HG03159 (cell line): ENCODE data around the gene TXNDC17.
"Not testable (repeated sequence)": the region's sequence is repeated elsewhere in the genome, so short reads cannot be mapped to it uniquely, and the experiment has no call there.

Experiments
- ATAC-seq: cut with Tn5 transposase; IDR thresholded peaks from one replicate; pipeline ENCODE4 v1.9.1; 2021; ENCODE audit warnings: mild to moderate bottlenecking, moderate library complexity; ENCODE audit not compliant: unreplicated experiment

TXNDC17 gene

GRCh38 chr17:6682339-6682738 is 41.5 kb downstream of the TXNDC17 start:
- no peak for ATAC-seq

- no peak for ATAC-seq
Observed at GRCh38 chr17:6683081-6683684, 42.3 kb downstream of the TXNDC17 start.

GRCh38 chr17:6683730-6684459 is 43.0 kb downstream of the TXNDC17 start:
- no peak for ATAC-seq

- no peak for ATAC-seq
Observed at GRCh38 chr17:6684460-6684783, 43.6 kb downstream of the TXNDC17 start.

- no peak for ATAC-seq
Observed at GRCh38 chr17:6684881-6685767, 44.3 kb downstream of the TXNDC17 start.

GRCh38 chr17:6686026-6686425 is 45.2 kb downstream of the TXNDC17 start:
- ATAC-seq = no peak

- no peak for ATAC-seq
Observed at GRCh38 chr17:6688944-6689343, 48.1 kb downstream of the TXNDC17 start.

GRCh38 chr17:6690641-6691040 is 49.8 kb downstream of the TXNDC17 start:
- ATAC-seq = no peak

GRCh38 chr17:6691546-6691945 is 50.7 kb downstream of the TXNDC17 start:
- no peak for ATAC-seq

- ATAC-seq = not testable (repeated sequence)
Observed at GRCh38 chr17:6691958-6692357, 51.1 kb downstream of the TXNDC17 start.
